ENCODE measurements around the gene NBAS.
"Not testable (repeated sequence)": the region's sequence is repeated elsewhere in the genome, so short reads cannot be mapped to it uniquely, and the experiment has no call there.

The NBAS gene

DNA sequence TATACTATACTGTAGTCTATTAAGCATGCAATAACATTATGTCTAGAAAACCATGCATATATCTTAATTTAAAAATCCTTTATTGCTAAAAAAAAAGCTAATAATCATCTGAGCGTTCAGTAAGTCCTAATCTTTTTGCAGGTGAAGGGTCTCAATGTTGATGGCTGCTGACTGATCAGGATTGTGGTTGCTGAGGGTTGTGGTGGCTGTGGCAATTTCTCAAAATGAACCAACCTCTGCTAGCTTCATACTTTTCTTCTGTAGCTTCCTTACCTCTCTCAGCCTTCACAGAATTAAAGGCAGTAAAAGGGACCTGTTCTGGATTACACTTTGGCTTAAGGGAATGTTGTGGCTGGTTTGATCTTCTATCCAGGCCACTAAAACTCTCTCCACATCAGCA, 235.8 kb downstream of the NBAS start:
- in situ Hi-C loops (cut with HindIII; ENCODE audit: low sequenced_read_pairs), result no loop called here

DNA sequence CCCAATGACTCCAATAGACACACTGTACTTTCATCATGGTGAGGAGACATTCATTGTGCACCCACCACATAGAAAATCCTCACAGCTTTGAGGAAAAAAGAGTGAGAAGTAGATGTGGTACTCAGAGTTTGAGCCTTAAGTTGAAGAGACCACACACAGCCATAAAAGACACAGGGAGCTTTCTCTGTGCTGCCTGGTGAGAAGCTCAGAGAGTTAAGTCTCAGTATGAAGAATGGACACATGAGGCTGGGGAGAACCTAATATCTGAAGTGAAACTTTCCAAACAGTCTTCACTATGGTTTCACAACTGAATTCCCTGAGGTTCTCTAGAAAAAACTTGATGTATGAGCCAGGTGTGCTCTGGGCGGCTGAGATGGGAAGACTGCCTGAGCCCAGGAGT, 237.9 kb downstream of the NBAS start:
- in situ Hi-C loops (cut with HindIII; ENCODE audit: low sequenced_read_pairs), result no loop called here

DNA sequence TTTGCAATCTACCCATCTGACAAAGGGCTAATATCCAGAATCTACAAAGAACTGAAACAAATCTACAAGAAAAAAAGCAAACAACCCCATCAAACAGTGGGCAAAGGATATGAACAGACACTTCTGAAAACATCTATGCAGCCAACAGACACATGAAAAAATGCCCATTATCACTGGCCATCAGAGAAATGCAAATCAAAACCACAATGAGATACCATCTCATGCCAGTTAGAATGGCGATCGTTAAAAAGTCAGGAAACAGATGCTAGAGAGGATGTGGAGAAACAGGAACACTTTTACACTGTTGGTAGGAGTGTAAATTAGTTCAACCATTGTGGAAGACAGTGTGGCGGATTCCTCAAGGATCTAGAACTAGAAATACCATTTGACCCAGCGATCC, 239.7 kb downstream of the NBAS start:
- in situ Hi-C loops (cut with HindIII; ENCODE audit: low sequenced_read_pairs), result not testable (repeated sequence)

DNA sequence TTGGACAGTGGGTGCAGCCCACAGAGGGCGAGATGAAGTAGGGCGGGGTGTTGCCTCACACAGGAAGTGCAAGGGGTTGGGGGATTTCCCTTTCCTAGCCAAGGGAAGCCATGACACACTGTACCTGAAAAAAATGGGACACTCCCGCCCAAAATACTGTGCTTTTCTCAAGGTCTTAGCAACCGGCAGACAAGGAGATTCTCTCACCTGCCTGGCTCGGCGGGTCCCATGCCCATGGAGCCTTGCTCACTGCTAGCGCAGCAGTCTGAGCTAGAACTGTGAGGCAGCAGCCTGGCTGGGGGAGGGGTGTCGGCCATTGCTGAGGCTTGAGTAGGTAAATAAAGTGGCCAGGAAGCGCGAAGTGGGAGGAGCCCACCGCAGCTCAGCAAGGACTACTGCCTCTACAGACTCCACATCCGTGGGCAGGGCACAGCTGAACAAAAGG, 244.7 kb downstream of the NBAS start:
- in situ Hi-C loops (cut with HindIII; ENCODE audit: low sequenced_read_pairs), result no loop called here

DNA sequence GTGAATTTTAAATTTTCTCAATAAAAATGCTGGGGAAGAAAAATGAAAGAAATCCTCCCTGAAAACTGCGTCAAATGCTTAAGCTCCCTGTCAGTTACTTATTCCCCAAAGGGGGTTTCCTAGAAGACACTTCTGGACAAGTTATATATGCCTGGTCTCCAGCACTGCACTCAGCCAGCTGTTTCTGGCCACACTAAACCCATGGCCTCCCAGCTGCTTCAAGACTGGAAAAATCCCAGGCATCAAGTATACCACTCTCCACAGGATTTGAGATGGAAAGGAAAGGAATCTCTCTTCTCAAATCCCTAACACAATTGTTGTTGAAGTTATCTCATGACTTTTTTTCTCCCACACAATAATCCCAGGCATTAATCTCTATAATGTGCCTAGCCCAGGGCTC, 245.7 kb downstream of the NBAS start:
- in situ Hi-C loops (cut with HindIII; ENCODE audit: low sequenced_read_pairs), result no loop called here

DNA sequence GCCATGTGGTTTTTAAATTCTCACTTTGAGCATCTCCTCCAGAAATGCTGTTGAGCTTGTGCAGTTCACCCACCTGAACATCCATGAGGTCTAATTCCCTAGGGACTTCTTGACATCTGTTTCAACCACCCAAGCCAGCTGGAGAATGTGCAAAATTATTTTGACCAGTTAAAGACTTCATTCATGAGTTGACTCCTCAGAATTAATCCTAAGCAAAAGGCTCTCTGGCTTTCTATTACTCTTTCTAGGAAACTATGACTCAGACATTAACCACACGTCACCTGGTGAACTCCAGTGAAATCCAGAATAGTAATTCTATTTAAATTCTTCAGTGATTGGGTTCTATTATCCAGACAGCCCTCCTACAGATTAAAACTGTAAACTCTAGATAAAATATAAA, 247.5 kb downstream of the NBAS start:
- in situ Hi-C loops (cut with HindIII; ENCODE audit: low sequenced_read_pairs), result no loop called here

DNA sequence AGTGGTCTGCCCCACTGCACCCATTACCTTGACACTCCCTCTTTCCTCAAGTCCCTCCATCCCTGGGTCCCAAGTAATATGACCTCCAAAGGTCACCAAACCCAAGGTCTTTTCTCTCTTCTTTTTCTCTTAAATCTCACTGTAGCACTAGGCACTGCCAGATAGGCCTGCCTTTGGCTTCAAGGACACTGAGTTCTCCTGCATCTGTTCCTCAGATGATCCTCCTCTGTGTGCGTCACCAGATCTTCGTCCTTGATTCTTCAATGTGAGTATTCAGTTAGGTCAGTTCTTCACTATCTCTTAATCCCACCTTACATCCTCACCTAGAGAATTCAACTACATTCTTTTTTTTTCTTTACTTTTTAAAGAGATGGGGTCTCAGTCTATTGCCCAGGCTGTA, 249.2 kb downstream of the NBAS start:
- in situ Hi-C loops (cut with HindIII; ENCODE audit: low sequenced_read_pairs), result no loop called here

DNA sequence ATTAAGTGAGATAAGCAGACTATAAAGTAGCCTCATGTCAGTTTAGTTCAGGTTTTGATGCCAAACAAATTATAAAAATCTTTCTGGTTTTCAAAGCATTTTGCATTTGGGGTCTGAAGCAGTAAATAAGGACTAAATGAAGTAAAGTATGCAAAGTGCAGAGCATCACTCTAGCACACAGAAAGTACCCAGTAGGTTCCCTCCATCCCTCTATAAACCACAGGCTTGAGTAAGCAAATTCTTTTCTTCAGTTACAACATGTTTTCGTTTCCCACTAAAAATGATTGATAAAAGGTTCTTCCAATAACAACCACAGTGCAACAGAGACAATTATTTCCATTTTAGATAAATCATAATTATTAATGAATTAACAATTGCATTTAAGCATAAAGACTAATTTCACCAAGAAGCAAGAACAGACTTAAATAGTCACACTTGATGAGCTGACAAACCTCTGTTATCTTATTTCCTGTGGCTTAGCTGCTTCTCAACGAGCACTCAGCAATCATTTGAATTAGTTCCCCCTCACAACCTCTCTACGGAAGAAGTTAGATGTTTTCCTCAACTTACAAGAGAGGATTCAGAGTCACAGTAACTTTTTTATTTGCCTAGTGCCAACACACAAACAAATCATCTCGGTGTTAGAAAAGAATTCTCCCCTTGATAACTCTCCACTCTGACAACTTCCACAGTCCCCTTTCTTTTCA, 249.8 kb downstream of the NBAS start:
- in situ Hi-C loops (cut with HindIII; ENCODE audit: low sequenced_read_pairs), result no loop called here

DNA sequence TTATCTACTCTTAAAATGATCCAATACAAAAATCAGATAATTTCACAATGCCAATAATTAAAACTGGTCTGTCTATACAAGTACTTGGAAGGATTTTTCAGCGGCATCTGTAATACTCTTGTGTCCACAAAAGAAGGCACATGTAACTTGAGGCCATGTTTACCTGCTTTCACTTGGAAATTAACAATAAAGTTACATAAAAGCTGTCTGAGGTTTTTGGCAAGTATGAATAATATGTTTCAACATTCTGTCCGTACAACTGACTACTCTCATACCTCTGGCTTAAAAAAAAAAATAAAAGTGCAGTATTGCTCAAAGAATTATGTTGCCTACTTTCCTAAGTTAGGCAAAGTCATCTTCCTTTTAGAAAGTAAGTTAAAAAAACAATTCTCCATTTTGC, 253.6 kb downstream of the NBAS start:
- in situ Hi-C loops (cut with HindIII; ENCODE audit: low sequenced_read_pairs), result no loop called here

DNA sequence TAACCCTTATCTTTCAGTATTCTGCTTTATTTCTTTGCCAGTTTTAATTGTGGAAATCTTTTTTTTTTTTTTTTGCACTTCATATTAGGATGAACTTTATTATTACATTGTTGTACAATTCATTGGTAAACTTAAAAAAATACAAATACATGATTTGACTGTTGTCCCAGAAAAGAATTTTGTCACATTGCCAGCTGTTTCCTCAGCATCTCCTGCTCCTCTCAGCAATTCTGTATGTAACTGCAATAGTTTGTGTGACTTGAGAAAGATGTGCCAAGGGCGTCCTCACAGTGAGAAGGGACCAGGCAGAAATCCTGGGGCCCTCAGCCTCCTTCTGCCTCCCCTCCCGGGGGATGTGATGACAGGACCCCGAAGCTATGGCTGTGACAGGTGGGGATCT, 254.4 kb downstream of the NBAS start:
- in situ Hi-C loops (cut with HindIII; ENCODE audit: low sequenced_read_pairs), result no loop called here

DNA sequence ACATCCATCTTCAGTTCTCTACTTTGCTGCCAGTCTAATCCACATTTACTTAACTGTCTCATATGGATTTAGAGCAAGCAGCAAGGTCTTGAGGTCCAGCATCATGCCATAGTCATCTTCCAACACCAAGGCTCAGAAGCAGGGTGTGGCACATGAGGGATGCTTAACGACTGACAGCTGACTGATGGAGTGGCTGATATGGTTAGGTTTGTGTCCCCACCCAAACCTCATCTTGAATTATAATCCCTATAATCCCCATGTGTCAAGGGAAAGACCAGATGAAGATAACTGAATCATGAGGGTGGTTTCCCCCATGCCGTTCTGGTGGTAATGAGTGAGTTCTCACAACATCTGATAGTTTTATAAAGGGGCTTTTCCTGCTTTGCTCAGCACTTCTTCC, 257.3 kb downstream of the NBAS start:
- in situ Hi-C loops (cut with HindIII; ENCODE audit: low sequenced_read_pairs), result no loop called here

DNA sequence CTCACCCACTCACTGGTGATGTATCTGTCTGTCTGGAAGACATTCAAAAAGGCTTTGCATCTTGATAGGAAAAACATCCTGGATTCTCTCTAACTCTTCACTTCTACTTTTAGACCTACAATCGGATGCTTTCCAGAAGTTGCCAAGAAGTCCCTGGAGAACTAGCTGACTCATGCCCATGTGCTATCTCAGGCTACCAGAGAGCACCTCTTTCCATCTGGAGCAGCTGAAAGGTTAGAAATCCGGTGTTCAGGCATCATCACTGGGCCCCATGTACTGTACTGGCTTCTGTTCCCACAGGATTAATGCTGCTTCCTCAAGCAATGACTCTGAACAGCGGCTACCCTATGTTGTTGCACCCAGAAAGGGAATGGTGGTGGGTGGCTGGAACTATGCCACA, 259.0 kb downstream of the NBAS start:
- in situ Hi-C loops (cut with HindIII; ENCODE audit: low sequenced_read_pairs), result no loop called here

DNA sequence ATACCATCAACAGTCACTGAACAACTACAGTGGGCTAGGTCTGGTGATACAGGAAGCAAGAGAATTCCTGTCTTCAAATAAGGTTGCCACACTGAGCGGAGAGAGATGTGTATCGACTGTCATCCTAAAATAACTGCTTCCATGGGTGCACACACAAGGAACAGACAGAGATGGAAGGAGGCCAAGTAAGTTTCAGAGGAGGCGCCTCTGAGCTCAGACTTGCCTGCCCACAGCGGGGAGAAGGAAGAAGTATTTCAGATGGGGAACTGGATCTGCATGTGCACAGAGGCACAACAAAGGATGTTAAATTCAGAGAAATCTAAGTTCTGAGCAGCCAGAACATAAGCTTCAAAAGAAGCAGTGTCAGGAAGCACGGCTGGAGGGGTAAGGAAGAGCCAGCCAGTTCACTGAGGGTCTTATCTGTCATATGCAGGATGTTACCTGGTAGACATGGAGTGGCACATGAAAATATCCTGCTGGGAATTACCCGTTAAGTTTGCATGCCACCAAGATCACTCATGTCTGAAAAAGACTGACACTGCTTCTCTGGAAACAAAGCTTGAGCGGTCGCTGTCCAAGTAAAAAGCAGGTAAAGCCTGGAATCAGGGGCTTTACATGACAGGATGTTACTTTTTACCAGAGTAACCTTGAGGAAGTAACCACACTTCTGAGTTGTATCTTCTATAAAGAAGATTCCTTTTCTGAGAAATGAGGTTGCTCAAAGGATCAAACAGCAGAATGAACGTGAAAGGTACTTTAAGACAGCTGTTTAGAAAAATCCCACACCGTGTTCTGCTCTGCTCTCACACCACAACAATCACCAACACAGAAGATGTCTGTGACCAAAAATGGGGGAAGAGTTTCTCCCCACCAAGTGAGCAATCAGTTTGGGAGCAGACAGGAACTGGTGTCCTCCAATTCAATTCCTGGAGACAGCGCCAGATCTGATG, 260.2 kb downstream of the NBAS start:
- in situ Hi-C loops (cut with HindIII; ENCODE audit: low sequenced_read_pairs), result no loop called here

DNA sequence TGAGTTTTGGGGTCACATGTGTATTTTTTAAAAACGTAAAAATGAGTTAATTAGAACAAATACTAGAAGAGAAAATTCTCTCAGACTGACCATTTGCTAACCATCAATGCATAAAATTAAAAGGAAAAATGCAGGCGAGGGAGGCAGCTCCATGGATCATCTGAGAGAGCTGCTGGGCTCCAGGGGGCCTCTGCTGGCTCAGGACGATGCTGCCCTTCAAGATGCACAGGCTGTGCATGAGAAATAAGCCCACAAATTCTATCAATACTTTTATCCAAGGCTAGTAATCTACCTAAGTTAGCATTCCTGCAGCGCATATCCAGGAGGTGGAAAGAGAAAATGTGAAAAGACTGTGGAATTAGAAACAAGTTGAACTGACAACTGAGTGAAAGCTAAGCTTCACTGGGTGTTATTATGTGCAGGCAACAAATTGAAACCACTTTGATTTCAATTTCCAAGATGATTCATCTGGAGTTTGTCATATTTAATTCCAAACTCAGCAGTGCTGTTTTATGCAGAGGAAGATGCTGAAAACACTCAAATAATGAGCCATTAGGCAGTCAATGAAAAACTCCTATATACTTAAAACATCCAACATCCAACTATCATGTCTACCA, 261.1 kb downstream of the NBAS start:
- in situ Hi-C loops (cut with HindIII; ENCODE audit: low sequenced_read_pairs), result no loop called here

DNA sequence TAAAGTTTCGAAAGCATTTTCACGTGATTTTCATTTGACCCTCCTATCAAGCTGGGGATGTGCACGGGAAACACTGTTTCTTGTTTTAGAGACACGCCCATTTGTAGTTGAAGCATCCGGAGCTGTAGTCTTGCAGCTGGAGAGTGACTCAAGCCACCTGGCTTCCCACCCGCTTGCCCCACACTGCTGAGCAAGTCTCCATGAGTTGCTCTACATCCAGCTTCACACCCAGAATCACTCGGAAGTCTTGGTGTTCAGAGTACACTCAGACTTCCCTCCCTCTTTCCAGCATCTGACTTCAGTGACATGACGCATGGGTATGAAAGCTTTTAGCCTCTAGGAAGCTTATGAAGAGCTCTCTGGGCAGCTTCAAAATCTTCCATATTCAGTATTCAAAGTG, 262.4 kb downstream of the NBAS start:
- in situ Hi-C loops (cut with HindIII; ENCODE audit: low sequenced_read_pairs), result no loop called here

DNA sequence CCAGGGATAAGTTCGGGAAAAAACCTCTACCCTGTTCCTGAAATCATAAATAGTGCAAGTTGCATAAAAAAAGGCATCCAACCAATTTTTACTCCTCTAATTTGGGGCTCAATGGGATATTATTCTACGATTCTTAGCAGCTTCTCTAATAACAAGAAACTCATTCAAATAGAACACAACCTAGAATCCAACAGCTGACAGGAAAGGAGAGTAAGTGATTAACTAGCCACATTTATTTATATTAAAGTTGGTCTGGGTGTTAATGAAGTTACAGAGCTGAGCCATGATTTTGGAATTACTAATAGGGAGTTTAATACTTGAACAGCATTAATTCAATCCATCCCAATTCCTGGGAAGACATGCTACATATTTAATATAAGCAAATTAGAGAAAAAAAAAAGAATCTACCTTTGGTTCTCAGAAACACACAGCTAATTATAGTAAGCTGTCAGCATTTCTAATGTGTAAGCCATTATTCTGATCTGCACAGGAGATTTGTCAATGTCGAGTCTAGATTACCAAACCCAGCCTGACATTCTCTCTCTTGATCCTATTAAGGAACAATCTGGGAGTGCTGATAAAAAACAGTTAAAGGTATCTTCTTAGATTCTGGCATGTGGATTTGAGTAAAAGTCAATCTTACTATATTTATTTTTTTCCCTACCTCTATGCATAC, 267.7 kb downstream of the NBAS start:
- in situ Hi-C loops (cut with HindIII; ENCODE audit: low sequenced_read_pairs), result no loop called here

DNA sequence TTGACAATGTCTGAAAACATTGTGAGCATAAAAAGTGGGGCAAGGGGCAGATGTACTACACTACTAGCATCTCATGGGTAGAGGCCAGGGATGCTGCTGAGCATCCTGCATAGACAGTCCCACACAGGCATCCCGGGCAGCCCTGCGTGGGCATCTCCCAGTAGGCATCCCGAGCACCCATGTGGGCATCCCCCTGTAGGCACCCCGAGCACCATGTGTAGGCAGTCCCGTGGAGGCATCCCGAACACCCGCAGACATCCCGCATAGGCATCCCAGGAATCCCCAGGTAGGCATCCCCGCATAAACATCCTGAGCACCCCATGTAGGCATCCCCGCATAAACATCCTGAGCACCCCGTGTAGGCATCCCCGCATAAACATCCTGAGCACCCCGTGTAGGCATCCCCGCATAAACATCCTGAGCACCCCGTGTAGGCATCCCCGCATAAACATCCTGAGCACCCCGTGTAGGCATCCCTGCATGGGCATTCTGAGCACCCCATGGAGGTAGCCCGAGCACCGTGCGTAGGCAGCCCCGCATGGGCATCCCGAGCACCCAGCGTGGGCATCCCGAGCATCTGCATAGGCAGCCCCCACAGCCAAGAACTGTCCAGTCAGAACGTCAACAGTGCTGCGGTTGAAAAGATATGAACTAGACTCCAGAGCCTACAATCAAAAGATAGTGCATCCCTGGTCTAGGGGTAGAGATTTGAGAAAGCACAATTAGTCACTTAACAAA, 273.5 kb downstream of the NBAS start:
- in situ Hi-C loops (cut with HindIII; ENCODE audit: low sequenced_read_pairs), result no loop called here

DNA sequence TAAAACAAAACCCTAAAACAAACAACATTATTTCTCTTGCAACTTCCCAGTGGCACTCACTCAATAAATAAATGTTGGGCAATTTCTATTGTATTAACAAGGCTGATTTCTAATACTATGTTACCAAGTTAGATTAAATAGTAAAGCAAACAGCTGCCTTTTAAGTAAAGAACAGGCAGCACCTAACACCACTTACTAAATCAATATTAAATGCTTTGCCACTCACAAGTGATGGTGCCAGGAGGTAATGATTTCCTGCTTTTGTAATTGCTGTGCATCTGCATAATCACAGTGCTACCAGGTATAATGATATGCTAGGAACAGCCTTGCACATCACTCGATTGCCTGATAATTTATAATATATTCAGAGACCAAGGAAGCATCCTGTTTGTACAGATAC, 276.5 kb downstream of the NBAS start:
- in situ Hi-C loops (cut with HindIII; ENCODE audit: low sequenced_read_pairs), result no loop called here

DNA sequence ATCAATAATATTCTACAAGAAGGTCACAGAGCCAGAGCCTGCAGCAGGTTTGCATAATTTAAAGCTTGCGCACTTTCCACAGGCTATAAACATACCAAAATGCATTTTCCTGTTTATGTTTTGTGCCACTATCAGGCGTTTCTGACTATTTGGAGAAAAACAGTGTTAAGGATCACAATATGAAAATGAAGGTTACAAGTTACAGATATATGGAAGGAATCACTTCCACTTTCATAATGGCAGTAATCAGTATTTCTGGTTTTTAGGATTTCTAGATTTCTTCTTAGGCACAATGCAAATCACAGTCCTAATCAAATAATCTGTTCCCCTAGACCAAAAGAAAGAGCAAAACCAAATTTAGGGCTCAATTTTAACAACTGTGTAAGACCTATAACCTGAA, 279.5 kb downstream of the NBAS start:
- in situ Hi-C loops (cut with HindIII; ENCODE audit: low sequenced_read_pairs), result no loop called here

DNA sequence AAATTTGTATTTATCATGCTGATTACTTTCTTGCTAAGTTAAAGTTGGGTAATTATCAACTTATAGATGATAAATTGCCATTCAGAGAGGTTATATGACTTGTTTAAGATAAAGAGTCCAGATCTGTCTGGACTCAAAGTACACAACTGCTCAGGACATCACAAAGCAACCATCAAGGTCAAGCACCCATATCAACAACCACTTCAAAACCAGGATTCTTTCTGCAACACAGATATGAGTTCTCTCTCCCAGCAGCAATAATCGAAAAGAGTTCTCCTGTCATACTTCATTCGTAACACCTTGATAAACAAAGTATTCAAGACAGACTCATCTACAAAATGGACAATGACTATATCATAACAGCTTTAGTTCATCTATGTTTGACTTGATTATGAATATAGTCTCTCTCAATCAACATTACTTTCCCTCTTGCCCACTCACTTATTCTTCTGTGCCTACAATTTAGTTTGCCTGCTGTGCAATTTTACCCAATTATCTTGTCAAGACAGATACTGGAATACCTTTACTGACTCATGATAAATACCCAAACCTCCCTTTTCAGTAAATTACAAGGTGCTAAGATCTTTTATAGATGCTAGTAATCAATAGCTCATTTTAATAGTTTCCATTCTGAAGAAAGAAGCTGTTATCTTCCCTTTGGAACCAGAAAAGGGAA, 281.8 kb downstream of the NBAS start:
- in situ Hi-C loops (cut with HindIII; ENCODE audit: low sequenced_read_pairs), result no loop called here

All from endothelial cell of hepatic sinusoid (primary cell).